ENCODE measurements around the gene CACNA1I. TPM values are rescaled to one million over a fixed set of nuclear protein-coding genes. Genes with fewer than 3 reads are reported as not detected.
"Not testable (repeated sequence)": the region's sequence is repeated elsewhere in the genome, so short reads cannot be mapped to it uniquely, and the experiment has no call there.

CACNA1I gene
- polyA plus RNA-seq (2013, experiment 1 of 2; ENCODE audit: insufficient read length), result 0.26 TPM
- 0.06 TPM for polyA plus RNA-seq (2013, experiment 2 of 2; ENCODE audit: insufficient read length)

DNA sequence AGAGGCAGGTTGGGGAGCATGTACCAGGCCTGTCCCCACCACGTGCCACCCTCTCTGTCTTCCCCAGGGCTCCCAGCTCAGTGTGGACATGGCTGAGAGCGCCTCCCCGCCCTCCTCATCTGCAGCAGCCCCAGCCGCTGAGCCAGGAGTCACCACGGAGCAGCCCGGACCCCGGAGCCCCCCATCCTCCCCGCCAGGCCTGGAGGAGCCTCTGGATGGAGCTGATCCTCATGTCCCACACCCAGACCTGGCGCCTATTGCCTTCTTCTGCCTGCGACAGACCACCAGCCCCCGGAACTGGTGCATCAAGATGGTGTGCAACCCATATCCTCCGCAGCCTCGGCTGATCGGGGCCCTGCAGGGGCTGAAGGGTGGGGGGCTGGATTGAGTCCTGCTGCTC is at the start of gene CACNA1I:
Gene CACNA1I, plus strand, starts transcription at position 89 of the 400 bp plus-strand sequence. Its CDS starts 0 bp downstream, at position 89.
- no peak for DNase-seq

DNA sequence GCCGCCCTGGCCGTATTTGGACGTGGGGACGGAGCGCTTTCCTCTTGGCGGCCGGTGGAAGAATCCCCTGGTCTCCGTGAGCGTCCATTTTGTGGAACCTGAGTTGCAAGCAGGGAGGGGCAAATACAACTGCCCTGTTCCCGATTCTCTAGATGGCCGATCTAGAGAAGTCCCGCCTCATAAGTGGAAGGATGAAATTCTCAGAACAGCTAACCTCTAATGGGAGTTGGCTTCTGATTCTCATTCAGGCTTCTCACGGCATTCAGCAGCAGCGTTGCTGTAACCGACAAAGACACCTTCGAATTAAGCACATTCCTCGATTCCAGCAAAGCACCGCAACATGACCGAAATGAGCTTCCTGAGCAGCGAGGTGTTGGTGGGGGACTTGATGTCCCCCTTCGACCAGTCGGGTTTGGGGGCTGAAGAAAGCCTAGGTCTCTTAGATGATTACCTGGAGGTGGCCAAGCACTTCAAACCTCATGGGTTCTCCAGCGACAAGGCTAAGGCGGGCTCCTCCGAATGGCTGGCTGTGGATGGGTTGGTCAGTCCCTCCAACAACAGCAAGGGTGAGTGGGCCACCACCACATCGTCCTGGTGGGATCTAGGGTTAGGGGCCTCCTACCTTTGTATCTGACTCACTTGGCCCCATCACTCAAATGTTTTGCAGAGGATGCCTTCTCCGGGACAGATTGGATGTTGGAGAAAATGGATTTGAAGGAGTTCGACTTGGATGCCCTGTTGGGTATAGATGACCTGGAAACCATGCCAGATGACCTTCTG is 49.3 kb upstream of the CACNA1I start:
- not testable (repeated sequence) for DNase-seq

DNA sequence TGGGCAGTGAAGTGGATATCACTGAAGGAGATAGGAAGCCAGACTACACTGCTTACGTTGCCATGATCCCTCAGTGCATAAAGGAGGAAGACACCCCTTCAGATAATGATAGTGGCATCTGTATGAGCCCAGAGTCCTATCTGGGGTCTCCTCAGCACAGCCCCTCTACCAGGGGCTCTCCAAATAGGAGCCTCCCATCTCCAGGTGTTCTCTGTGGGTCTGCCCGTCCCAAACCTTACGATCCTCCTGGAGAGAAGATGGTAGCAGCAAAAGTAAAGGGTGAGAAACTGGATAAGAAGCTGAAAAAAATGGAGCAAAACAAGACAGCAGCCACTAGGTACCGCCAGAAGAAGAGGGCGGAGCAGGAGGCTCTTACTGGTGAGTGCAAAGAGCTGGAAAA is 48.5 kb upstream of the CACNA1I start:
- not testable (repeated sequence) for DNase-seq

DNA sequence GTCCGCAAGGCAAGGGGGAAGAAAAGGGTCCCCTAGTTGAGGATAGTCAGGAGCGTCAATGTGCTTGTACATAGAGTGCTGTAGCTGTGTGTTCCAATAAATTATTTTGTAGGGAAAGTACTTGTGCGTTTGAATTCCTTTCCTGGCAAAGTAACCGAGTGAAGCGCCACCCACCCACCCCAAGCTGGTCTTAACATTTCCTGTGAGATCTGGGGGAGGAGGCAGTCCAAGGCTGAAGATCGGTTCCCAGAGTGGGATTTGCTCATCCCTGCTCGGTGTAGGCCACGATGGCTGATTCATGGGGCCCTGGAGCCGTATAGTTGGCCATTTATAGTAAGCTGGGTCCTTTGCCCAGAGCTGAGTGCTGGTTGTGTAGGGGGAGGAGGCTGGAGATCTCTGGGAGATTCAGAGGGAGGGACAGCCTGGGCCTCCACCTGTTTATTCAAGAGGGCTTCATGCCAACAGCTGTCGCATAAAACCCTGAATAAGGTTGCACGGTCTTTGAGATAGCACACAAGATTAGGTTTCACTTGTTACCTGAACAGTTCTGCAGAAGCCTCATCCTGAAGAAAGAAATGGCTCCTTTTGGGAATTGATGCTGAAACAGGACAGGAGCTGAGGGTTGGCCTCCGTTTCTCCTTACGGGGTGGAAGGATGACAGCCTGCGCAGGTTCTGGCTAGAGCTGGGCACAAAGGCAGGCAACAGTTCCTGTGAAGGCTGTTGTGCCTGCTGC is 47.8 kb upstream of the CACNA1I start:
- DNase-seq, result peak; percentile 62

DNA sequence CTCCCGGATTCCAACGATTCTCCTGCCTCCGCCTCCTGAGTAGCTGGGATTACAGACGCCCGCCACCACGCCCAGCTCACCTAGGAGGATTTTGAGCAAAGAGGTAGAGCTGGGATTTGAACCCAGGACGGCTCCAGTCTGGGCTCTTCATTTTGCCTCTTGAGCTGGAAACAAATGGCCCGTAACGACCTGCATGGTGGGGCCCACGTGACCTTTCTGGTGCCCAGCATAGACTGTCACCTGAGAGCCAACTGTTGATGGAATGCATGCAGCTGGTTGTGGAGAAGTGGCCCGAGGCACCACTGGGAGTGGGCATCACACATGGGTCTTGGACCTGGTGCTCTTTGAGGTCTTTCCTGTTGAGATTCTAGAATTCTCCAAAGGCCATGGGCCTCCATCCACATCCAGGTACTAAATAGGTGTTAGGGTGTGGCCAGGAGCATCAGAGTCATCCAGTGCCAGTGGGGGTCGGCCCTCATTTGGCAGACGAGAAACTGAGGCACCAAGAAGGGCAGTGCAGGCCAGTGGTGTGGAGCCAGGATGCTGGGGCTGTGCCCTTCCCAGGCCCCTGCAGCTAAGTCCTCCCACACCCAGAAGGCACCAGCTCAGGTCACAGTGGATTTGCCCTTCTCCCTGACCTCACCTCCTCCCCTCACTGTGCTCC is 46.3 kb upstream of the CACNA1I start:
- DNase-seq, result no peak

DNA sequence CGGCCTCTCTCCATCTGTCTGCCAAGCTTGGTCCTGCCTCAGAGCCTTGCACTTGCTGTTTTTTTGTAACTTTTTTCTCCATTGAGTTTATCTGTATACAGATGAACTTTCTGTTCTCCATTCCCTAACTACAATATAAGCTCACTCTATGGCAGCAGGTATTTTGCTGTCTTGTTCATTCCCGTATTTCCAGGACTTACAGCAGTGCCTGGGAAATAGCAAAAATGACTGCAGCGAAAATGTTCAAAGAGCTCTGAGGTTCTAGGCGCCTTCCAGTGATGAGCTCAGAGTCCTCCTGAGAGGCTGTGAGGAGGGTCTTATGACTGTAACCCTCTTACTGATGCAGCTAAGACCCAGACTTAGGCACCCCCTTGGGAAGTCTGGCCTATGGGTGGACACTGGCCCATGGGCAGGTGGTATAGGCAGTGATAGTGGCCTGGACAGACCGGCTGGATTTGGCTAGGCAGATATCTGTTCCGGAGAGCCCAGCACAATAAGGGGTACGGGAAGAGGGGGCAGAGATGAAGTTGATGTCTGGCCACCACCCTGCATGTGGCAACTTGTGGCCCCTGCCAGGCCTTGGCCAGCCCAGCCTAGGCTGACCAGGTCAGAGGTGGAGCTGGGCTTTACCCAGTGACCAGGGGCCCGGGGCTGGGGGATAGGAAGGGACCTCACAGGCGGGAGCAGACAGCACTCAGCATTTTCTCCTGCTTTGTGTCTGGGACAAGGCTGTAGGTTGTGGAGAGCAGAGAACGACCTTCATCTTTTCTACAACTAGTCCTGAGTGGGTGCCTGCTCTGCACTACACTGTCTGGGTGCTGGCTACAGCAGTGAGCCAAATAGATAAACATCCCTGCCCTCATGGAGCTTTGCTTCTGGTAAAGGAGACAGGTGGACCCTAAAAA is 45.5 kb upstream of the CACNA1I start:
- no peak for DNase-seq

DNA sequence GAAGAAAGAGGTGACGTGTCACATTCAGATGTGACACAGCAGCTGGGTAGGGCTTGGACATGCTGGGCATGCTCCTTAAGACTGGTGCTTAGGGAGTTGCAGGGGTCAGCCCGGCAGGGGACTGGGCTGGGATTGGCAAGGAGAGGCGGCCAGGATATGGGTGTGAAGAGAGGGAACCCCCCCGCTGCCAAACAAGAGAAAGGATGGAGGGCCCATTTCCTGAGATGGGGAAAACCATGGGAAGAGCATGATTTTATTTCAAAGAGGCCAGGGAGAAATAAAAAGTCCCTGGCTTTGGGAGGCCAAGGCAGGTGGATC is 44.9 kb upstream of the CACNA1I start:
- DNase-seq, result no peak

GRCh38 chr22:39526736-39527171 is 43.8 kb upstream of the CACNA1I start:
- DNase-seq, result no peak

DNA sequence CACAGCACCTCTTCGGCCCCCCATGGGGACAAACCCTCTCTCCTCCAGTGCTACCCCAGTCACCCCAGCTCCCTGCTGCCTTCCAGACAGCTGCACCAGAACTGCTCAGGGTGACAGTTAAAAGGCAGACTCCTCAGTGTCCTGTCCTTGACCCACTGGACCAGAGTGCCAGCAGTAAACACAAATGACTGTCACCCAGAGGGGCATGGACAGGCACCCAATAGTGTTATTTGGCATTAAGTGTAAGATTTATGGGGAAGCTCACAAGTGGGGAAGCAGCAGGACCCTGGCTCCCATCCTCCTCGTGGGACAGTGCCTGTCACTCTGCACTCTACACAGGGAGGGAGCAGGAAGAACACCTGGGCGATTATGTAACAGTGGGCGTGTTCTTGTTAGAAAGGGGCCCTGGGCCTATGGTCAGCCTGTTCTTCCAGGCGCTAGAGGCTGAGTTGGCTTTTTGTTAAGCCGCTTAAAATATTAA is 43.0 kb upstream of the CACNA1I start:
- DNase-seq, result no peak

DNA sequence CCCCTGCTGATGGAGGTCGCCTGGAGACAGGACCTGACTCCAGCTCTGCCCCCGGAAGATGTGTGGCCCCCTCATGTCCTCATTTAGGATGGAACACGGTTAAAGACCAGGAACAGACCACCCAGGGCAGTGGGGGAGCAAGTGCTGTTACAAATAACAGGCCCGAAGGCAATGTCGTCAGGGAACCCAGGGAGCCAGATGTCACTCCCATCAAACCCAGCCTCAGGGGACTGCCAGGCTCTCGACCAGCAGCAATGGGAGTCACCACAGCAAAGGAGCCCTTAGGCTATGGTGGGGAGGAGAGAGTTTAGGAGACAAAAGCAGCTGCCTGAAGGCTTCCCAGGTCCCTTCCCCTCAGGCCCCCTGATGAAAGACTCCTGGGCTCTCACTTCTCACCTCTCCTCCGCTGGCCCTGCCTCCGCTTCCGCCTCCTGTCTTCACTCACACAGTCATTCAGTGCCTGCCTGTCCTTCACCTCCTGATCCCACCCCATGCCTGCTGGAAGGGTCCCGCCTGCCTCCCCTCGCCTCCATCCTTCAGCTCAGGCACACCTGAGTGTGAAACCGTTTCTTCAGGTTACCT is 42.4 kb upstream of the CACNA1I start:
- DNase-seq, result no peak

DNA sequence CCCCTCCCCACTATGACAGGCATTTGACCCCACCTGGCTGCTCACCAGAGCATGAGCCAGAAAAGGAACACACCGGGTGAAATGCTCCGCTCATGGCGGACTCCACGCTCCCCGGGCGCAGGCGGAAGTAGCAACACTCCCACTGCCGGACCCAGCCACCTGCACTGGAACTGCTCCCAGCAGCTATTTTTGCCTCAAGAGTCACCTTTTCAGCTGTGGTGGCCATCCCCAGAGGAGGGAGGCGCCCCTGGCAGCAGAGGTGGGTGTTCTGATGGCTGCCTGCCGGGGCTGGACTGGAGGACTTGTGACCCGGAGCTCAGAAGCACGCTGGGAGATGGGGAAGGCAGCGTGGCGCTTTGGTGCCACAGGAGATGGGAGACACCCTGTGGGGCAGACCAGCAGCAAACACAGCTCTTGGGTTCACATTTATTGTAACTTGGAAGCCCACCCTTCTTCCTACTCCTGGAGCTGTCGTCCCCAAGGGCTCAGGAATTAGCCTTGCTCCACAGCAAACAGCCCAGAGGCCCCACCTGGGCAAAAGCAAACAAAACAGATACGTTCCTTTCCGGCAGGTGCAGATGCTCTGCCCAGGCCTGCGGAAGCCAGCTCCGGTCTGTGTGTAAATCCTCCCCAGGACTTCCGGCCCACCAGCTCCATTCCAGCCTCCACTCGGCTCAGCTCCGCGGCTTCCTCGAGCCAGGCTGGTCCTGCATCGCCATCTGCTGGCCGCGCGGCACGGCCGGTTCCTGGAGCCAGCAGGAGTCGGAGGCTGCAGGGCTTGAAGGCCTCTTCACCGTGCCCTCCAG is 41.7 kb upstream of the CACNA1I start:
- peak; percentile 90 for DNase-seq

DNA sequence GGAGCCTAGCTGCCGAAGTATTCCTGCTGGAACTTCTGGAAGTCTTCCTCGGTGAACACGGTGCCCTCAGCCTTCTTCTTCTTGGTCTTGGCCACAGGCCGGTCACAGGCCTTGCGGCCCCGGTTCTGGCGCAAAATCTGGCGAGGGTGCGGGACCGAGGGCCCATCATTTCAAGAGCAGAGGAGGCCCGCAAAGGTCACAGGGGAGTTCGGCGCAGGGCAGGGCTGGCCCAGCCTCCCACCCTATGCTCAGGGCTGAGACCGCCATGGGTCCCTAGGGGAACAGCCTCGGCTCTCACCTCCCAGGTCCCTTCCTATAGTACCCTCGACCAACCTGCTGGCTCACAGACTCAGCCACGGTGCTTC is 41.1 kb upstream of the CACNA1I start:
- no peak for DNase-seq

GRCh38 chr22:39530116-39530515 is 40.4 kb upstream of the CACNA1I start:
- no peak for DNase-seq

GRCh38 chr22:39530692-39531331 is 39.7 kb upstream of the CACNA1I start:
- DNase-seq, result peak; percentile 61

GRCh38 chr22:39532215-39533073 is 38.1 kb upstream of the CACNA1I start, which contains the start of gene RPS19BP1:
Gene RPS19BP1 (minus strand): TSS chr22:39532748. CDS start chr22:39532738, 10 bp downstream.
- peak; percentile 99 for DNase-seq

DNA sequence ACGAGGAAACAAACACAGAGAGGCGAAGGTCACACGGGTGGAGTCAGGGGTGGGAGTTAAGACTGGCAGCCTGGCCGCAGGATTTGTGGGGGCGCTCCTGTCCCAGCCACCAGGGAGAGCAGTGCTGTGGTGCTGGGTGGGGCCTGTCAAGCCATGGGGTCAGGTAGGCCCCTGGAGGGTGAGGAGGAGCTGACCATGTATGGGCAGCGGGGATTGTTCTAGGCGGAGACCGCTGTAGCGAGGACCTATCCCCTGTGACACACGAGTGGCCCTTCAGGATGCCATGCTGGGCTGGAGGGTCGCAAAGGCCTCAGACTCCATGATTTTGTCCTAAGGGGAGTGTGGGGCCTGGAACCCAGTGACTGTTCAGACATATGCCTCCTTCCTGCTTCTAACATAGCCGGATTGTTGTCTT is 36.5 kb upstream of the CACNA1I start:
- no peak for DNase-seq

DNA sequence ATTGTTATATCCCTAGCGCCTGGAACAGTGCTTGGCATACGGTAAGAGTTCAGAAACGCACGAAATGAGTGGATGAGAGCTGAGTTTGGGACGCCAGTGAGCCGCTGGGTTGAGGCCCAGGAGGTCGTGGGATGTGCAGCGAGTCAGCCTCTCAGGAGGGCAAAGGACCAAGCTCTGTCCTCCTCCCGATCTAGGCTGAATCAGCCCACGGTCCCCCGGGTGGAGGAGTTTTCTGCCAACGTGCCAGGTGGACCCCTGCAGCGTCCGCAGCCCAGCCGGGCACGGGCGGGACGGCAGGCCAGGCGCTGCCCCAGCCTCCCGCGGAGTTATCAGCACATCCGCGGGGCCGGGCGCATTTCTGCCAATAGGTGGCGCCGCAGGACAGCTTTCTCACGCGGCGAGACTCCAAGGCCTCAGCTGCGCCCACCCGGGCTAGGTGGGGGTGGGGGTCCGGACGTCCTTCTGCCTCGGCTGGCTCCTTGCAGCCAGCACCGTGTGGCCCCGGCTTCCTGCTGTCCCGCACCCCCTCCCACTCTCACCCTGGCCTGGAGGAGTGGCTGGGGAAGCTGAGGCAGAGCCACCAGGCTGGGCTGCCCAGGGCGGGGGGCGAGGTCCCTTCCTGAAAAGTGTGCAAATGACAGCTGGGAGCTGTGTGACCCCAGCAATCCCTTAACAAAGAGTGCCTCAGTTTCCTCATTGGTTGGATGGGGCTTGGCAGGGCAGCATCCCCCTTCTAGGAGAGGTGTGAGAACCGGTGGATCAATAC is 35.8 kb upstream of the CACNA1I start:
- peak; percentile 78 for DNase-seq

DNA sequence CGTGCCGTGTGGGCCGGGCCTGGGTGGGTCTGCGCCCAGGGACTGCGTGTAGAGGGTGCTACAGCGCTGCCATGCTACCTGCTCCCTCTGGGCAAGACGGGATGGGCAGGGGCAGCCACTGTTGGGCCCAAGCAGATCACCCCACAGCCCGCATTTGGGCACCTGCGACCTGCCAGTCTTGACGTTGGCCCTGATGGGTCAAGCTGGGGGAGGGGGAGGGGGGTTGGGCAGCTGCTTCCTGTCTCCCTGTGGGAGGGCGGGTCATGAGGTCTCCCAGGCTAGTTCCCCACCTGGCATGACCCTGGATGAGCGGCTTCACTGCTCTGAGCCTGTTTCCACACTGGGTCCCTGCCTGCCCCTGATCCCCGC is 35.2 kb upstream of the CACNA1I start:
- DNase-seq, result no peak

Data from fibroblast of skin of scalp (primary cell).